SK-N-SH (cell line): ENCODE measurements around the gene BRME1. TPM values are rescaled to one million over a fixed set of nuclear protein-coding genes. Genes with fewer than 3 reads are reported as not detected.

ENCODE experiments used
- CTCF ChIA-PET: fragments of 300-600, 350-600 bp; formaldehyde crosslinking; extraction: SDS; loops from one replicate; lab custom pipeline; 2021; lab: Yijun Ruan, JAX
- POLR2A ChIA-PET: fragments of 350-600 bp; sonication (Branson Sonifier 250); formaldehyde crosslinking; extraction: SDS; loops from one replicate; lab custom pipeline; 2020; ENCODE audit warnings: antibody characterized with exemption, inconsistent platforms; lab: Yijun Ruan, JAX
- DNase-seq: peaks from one replicate; pipeline ENCODE4 v3.0.0; 2012
- H2AFZ ChIP-seq: fragments of 200-600 bp; sonication (generic); 2 replicates; pipeline ENCODE4 v1.8.1; 2016; ENCODE audit warnings: antibody characterized with exemption, mild to moderate bottlenecking, low read depth
- H3F3A ChIP-seq: fragments of 200-600 bp; sonication (generic); replicated peaks from 2 replicates; pipeline ENCODE3; 2016; ENCODE audit warnings: antibody characterized with exemption, mild to moderate bottlenecking; ENCODE audit not compliant: insufficient read depth
- H3K27ac ChIP-seq, 2 experiments: fragments of 200-500 bp in 1 of 2; fragments of 200-600 bp in 1 of 2; sonication (Bioruptor generic) in 1 of 2; sonication (generic), shearing (Covaris generic) in 1 of 2; 2 replicates each; pipeline versions ENCODE4 v1.5.1 to v1.6.1; 2014 to 2016; ENCODE audit warnings: low read depth in 2 of 2, inconsistent platforms in 1 of 2, low read length in 1 of 2, mild to moderate bottlenecking in 1 of 2, mixed read lengths in 1 of 2
- H3K27me3 ChIP-seq: fragments of 200-600 bp; sonication (generic), shearing (Covaris generic); 2 replicates; pipeline ENCODE4 v1.6.1; 2016; ENCODE audit warnings: mixed run types; ENCODE audit not compliant: insufficient read depth
- H3K36me3 ChIP-seq, 2 experiments: fragments of 200-500 bp in 1 of 2; fragments of 200-600 bp in 1 of 2; sonication (Bioruptor generic) in 1 of 2; sonication (generic) in 1 of 2; replicated peaks in 1 of 2; 2 replicates each; pipeline versions ENCODE3 to v1.5.1; 2014 to 2016; ENCODE audit warnings: low read length in 1 of 2, mild to moderate bottlenecking in 1 of 2; ENCODE audit not compliant: insufficient read depth in 2 of 2, control insufficient read depth in 1 of 2
- H3K4me1 ChIP-seq, 2 experiments: fragments of 200-500 bp in 1 of 2; fragments of 200-600 bp in 1 of 2; sonication (Bioruptor generic) in 1 of 2; sonication (generic), shearing (Covaris generic) in 1 of 2; 2 replicates each; pipeline versions ENCODE4 v1.5.1 to v1.6.1; 2014 to 2016; ENCODE audit warnings: low read depth in 1 of 2, low read length in 1 of 2, mixed run types in 1 of 2; ENCODE audit not compliant: insufficient read depth in 2 of 2, control insufficient read depth in 1 of 2
- H3K4me2 ChIP-seq: fragments of 200-600 bp; sonication (generic), shearing (Covaris generic); 2 replicates; pipeline ENCODE4 v1.6.1; 2017; ENCODE audit warnings: mixed run types
- H3K4me3 ChIP-seq, 2 experiments: fragments of 200-500 bp in 1 of 2; fragments of 200-600 bp in 1 of 2; sonication (Bioruptor generic) in 1 of 2; sonication (generic), shearing (Covaris generic) in 1 of 2; 2 replicates each; pipeline versions ENCODE4 v1.5.1 to v1.8.1; 2014 to 2016; ENCODE audit warnings: low read depth in 2 of 2, inconsistent platforms in 1 of 2, low read length in 1 of 2, mild to moderate bottlenecking in 1 of 2, mixed read lengths in 1 of 2, moderate library complexity in 1 of 2
- H3K79me2 ChIP-seq: fragments of 200-600 bp; sonication (generic); 2 replicates; pipeline ENCODE4 v1.8.1; 2017; ENCODE audit warnings: mild to moderate bottlenecking; ENCODE audit not compliant: insufficient read depth
- H3K9ac ChIP-seq: fragments of 200-600 bp; sonication (generic); 2 replicates; pipeline ENCODE4 v1.6.1; 2017; ENCODE audit warnings: mixed run types
- H3K9me2 ChIP-seq: fragments of 200-600 bp; sonication (generic); 2 replicates; pipeline ENCODE4 v1.6.1; 2017; ENCODE audit warnings: mixed run types
- H3K9me3 ChIP-seq: fragments of 200-600 bp; sonication (generic); 2 replicates; pipeline ENCODE4 v1.6.1; 2017; ENCODE audit warnings: mixed run types, mild to moderate bottlenecking, moderate library complexity
- H4K20me1 ChIP-seq: fragments of 200-600 bp; sonication (generic); 2 replicates; pipeline ENCODE4 v1.6.1; 2017; ENCODE audit warnings: mild to moderate bottlenecking, mixed run types; ENCODE audit not compliant: insufficient read depth
- CTCF ChIP-seq: fragments of 200-600 bp; sonication (generic); IDR thresholded peaks from 2 replicates; pipeline ENCODE4 v1.6.1; 2017; ENCODE audit warnings: antibody characterized with exemption, mild to moderate bottlenecking, moderate library complexity
- EZH2phosphoT487 ChIP-seq: fragments of 200-600 bp; sonication (generic); IDR thresholded peaks from 2 replicates; pipeline ENCODE4 v1.6.1; 2017; ENCODE audit warnings: low read depth, mixed run types, mild to moderate bottlenecking, antibody characterized with exemption, moderate library complexity, borderline replicate concordance
- FOXM1 ChIP-seq: IDR thresholded peaks from 2 replicates; pipeline ENCODE4 v1.4.0; 2012; ENCODE audit warnings: low read depth, mild to moderate bottlenecking
- MAX ChIP-seq: IDR thresholded peaks from 2 replicates; pipeline ENCODE4 v1.4.0; 2012; ENCODE audit warnings: low read depth
- MXI1 ChIP-seq: IDR thresholded peaks from 2 replicates; pipeline ENCODE4 v1.6.1; 2012; ENCODE audit warnings: mild to moderate bottlenecking, low read depth, low read length, improper control_type of control experiment
- PBX3 ChIP-seq: IDR thresholded peaks from 2 replicates; pipeline ENCODE4; 2012
- POLR2AphosphoS5 ChIP-seq: IDR thresholded peaks from 2 replicates; pipeline ENCODE4 v1.6.1; 2012; ENCODE audit warnings: low read depth, low read length
- RAD21 ChIP-seq: IDR thresholded peaks from 2 replicates; pipeline ENCODE4 v1.6.1; 2012; ENCODE audit warnings: mild to moderate bottlenecking, low read length
- RFX5 ChIP-seq: IDR thresholded peaks from 2 replicates; pipeline ENCODE4 v1.6.1; 2012; ENCODE audit warnings: mild to moderate bottlenecking, improper control_type of control experiment, low read length
- SIN3A ChIP-seq: IDR thresholded peaks from 2 replicates; pipeline ENCODE4 v1.6.1; 2012; ENCODE audit warnings: low read depth, mild to moderate bottlenecking, low read length, moderate library complexity, borderline replicate concordance
- SMC3 ChIP-seq: IDR thresholded peaks from 2 replicates; pipeline ENCODE4 v1.6.1; 2012; ENCODE audit warnings: low read depth, low read length, improper control_type of control experiment
- WGBS: methylation state at CpG from one replicate; pipeline ENCODE4 v1.1.6; 2017; ENCODE audit warnings: low lambda C conversion rate; 5-methylcytosine and 5-hydroxymethylcytosine counted together
- polyA plus RNA-seq, 3 experiments: library from polyadenylated mRNA; depleted of rRNA; stranded (reverse); fragments of >200 nt; gene quantifications; 2 replicates each; pipeline ENCODE4 v1.2.3, GENCODE V29; 2012

BRME1 gene
- polyA plus RNA-seq, 1 of the 3 experiments (the other 2 are of a cell fraction): 1.5 TPM

- TF ChIP-seq RFX5: no peak
- TF ChIP-seq, all 33 proteins: peak for 0
Observed at GRCh38 chr19:13906910-13907309, 993 bp upstream of the BRME1 start (continued).

- no peaks in the 10 kb centered on the region for H3K9me2 ChIP-seq
- no peak for TF ChIP-seq PBX3
- no peak for TF ChIP-seq MXI1
- no peak for TF ChIP-seq POLR2AphosphoS5
- TF ChIP-seq, all 33 proteins: peak for 0
- Histone ChIP-seq H3K4me3 (peak overlapping the region; percentile 65 to 79), H3K27me3 (no peaks in the 10 kb centered on the region), H3K9ac (peak overlapping the region; percentile 75), H3K4me2 (peak overlapping the region; percentile 83), H3K79me2 (0 out of 2 replicates have a peak, but pooled peaks cover 10% of the 10 kb centered on the region), H3K27ac (no peak overlapping the region; a peak in 1 of 4 replicates), H2AFZ (peak overlapping the region; percentile 91; the same call in 1 of the 2 replicates), H3K4me1 (peaks cover 0 to 9% of the 10 kb centered on the region in 2 experiments; a peak in 1 of 4 replicates), H3F3A (peaks cover 6% of the 10 kb centered on the region), H4K20me1 (no peaks in the 10 kb centered on the region), H3K36me3 (peaks cover 0 to 2% of the 10 kb centered on the region in 2 experiments), H3K9me3 (no peaks in the 10 kb centered on the region)
- CTCF ChIA-PET: interaction anchor here (0.9 to 2.3 kb wide), 7 partner anchors 15 to 167 kb away, joined by 3 to 6 read pairs (median 3); partner anchors contain the start of genes IL27RA, MISP3 and PODNL1
- peak; percentile 56 for DNase-seq
- POLR2A ChIA-PET: no interaction called here
- WGBS: 16% methylated on average over 7 of the region's 13 CpGs
Observed at GRCh38 chr19:13906521-13906904, 596 bp upstream of the BRME1 start.

GRCh38 chr19:13902993-13903555, 2.8 kb downstream of the BRME1 start:
- no peak overlapping the region for H3K4me3 ChIP-seq
- H2AFZ ChIP-seq: no peak overlapping the region; the same call in 1 of the 2 replicates
- H3K27ac ChIP-seq: no peak overlapping the region
- H3K79me2 ChIP-seq: 0 out of 2 replicates have a peak, but pooled peaks cover 10% of the 10 kb centered on the region
- peak; percentile 59 for DNase-seq
- H3K4me2 ChIP-seq: no peak overlapping the region
- WGBS: 86% methylated on average over 4 of the region's 4 CpGs
- no peaks in the 10 kb centered on the region for H3K9me3 ChIP-seq
- H3K4me1 ChIP-seq: peaks cover 0 to 9% of the 10 kb centered on the region in 2 experiments; a peak in 1 of 4 replicates
- no peaks in the 10 kb centered on the region for H3K27me3 ChIP-seq
- peaks cover 6% of the 10 kb centered on the region for H3F3A ChIP-seq
- POLR2A ChIA-PET: no interaction called here
- no peak overlapping the region for H3K9ac ChIP-seq
- CTCF ChIA-PET: interaction anchor here (0.6 to 5.8 kb wide), 7 partner anchors 9 to 145 kb away, joined by 3 to 41 read pairs (median 3); no protein-coding TSS in a partner anchor
- H3K36me3 ChIP-seq: no peaks in the 10 kb centered on the region
- H4K20me1 ChIP-seq: no peaks in the 10 kb centered on the region
- TF ChIP-seq SMC3 (no peak), EZH2phosphoT487 (no peak), FOXM1 (no peak), SIN3A (no peak), RAD21 (peak; percentile 31), CTCF (peak; percentile 59), MAX (no peak)
- TF ChIP-seq, all 33 proteins: peak for 2
- H3K9me2 ChIP-seq: no peaks in the 10 kb centered on the region
